ENCODE data around the gene PGLYRP3.

Gene PGLYRP3

GRCh38 chr1:153292740-153293479, 19.8 kb downstream of the PGLYRP3 start:
- H3K4me3 ChIP-seq (ENCODE audit: low read depth, low read length) = no peak overlapping the region
- no peak for DNase-seq (ENCODE audit: low read depth)
- TF ChIP-seq MAX (IDR thresholded peaks at IDR 0.05; ENCODE audit: low read depth, low read length) = no peak

GRCh38 chr1:153292185-153292584, 20.6 kb downstream of the PGLYRP3 start:
- no peak for DNase-seq (ENCODE audit: low read depth)
- TF ChIP-seq MAX (IDR thresholded peaks at IDR 0.05; ENCODE audit: low read depth, low read length) (no peak), POLR2A (IDR thresholded peaks at IDR 0.05; ENCODE audit: extremely low read depth, insufficient read length) (no peak), CTCF (IDR thresholded peaks at IDR 0.05; ENCODE audit: low read depth, low read length) (no peak), MYC (IDR thresholded peaks at IDR 0.05; ENCODE audit: low read depth, low read length) (no peak)
- no peak overlapping the region for H3K4me3 ChIP-seq (ENCODE audit: low read depth, low read length)

GRCh38 chr1:153291514-153291913, 21.2 kb downstream of the PGLYRP3 start:
- DNase-seq (ENCODE audit: low read depth) = no peak
- H3K4me3 ChIP-seq (ENCODE audit: low read depth, low read length) = no peak overlapping the region
- TF ChIP-seq CTCF (IDR thresholded peaks at IDR 0.05; ENCODE audit: low read depth, low read length) = no peak
- TF ChIP-seq POLR2A (IDR thresholded peaks at IDR 0.05; ENCODE audit: extremely low read depth, insufficient read length) = no peak
- no peak for TF ChIP-seq MAX (IDR thresholded peaks at IDR 0.05; ENCODE audit: low read depth, low read length)
- no peak for TF ChIP-seq MYC (IDR thresholded peaks at IDR 0.05; ENCODE audit: low read depth, low read length)

GRCh38 chr1:153288634-153289275, 24.0 kb downstream of the PGLYRP3 start:
- DNase-seq (ENCODE audit: low read depth) = peak; percentile 31
- no peak overlapping the region for H3K4me3 ChIP-seq (ENCODE audit: low read depth, low read length)
- TF ChIP-seq CTCF (IDR thresholded peaks at IDR 0.05; ENCODE audit: low read depth, low read length) (peak; percentile 60), POLR2A (IDR thresholded peaks at IDR 0.05; ENCODE audit: extremely low read depth, insufficient read length) (no peak)

- no peak overlapping the region for H3K4me3 ChIP-seq (ENCODE audit: low read depth, low read length)
- TF ChIP-seq POLR2A (IDR thresholded peaks at IDR 0.05; ENCODE audit: extremely low read depth, insufficient read length) (no peak), MAX (IDR thresholded peaks at IDR 0.05; ENCODE audit: low read depth, low read length) (peak; percentile 64), CTCF (IDR thresholded peaks at IDR 0.05; ENCODE audit: low read depth, low read length) (peak; percentile 59), MYC (IDR thresholded peaks at IDR 0.05; ENCODE audit: low read depth, low read length) (no peak)
- peak; percentile 11 for DNase-seq (ENCODE audit: low read depth)
Measured at GRCh38 chr1:153277852-153278251, 34.9 kb downstream of the PGLYRP3 start.

GRCh38 chr1:153272186-153272585, 40.6 kb downstream of the PGLYRP3 start:
- no peak overlapping the region for H3K4me3 ChIP-seq (ENCODE audit: low read depth, low read length)
- TF ChIP-seq CTCF (IDR thresholded peaks at IDR 0.05; ENCODE audit: low read depth, low read length) = no peak
- no peak for TF ChIP-seq MAX (IDR thresholded peaks at IDR 0.05; ENCODE audit: low read depth, low read length)
- no peak for TF ChIP-seq POLR2A (IDR thresholded peaks at IDR 0.05; ENCODE audit: extremely low read depth, insufficient read length)
- no peak for TF ChIP-seq MYC (IDR thresholded peaks at IDR 0.05; ENCODE audit: low read depth, low read length)
- no peak for DNase-seq (ENCODE audit: low read depth)
